Right renal cortex interstitium (tissue), 3 donors: Measurements from ENCODE around the gene ZNF750. TPM values are rescaled to one million over a fixed set of nuclear protein-coding genes. Genes with fewer than 3 reads are reported as not detected.
A peak's percentile ranks its signal among the peaks of the same experiment; 100 is the strongest.
"Not testable (repeated sequence)": the region's sequence is repeated elsewhere in the genome, so short reads cannot be mapped to it uniquely, and the experiment has no call there.

Experiments
- DNase-seq, 3 donors: peaks; one replicate each; pipeline ENCODE4 v3.0.0-alpha.2; 2013; ENCODE audit warnings: low read depth in 3 of 3, low spot score in 2 of 3
- polyA plus RNA-seq, 3 donors: library from polyadenylated mRNA; unstranded; fragments of 120-200 nt; gene quantifications; one replicate each; pipeline ENCODE4 v1.2.1, GENCODE V29; 2013; ENCODE audit not compliant: insufficient read length in 3 of 3

ZNF750 gene
- polyA plus RNA-seq, 3 donors: 1.2 to 1.8 (median 1.6) TPM

DNA sequence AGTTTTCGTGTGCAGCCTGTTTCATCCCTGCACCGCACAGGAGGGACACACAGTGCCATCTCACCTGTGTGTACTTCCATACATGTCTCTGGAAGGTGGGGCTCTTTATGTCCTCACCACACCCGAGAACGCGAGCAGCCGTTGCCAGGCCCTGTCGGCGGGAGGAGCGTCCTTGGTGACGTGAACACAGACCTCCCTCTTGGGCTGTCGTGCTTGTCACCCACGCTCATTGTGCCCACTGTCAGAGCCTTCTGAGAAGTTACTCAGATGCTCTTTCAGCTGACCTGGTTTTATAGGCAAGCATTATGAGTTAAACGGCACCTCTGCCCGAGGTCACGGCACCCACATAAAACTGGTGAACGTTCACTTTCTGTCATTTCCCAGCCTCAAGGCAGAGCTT lies 40.2 kb downstream of the ZNF750 start:
- DNase-seq: no peak

- DNase-seq: no peak
Measured at GRCh38 chr17:82798752-82799151, 41.1 kb downstream of the ZNF750 start.

- DNase-seq: no peak
Measured at GRCh38 chr17:82797061-82797460, 42.8 kb downstream of the ZNF750 start.

DNA sequence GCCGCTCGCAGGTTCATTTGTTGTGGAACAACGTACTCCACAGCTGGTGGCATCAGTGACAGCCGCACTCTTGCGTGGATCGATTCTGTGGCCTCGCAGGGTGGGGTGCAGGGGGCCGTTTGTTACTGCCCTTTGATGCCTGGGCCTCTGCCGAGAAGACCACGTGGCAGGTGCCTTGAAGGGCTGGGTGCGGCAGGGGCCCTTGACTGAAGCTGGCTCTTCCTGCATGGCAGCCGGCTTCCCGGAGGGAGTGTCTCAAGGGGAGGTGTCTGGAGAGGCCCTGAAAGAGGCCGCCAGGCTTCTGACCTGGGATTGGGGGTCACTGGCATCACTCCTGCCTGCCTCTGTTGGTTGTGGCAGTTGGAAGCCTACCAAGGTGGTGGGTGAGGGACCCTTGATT lies 44.2 kb downstream of the ZNF750 start:
- no peak for DNase-seq

DNA sequence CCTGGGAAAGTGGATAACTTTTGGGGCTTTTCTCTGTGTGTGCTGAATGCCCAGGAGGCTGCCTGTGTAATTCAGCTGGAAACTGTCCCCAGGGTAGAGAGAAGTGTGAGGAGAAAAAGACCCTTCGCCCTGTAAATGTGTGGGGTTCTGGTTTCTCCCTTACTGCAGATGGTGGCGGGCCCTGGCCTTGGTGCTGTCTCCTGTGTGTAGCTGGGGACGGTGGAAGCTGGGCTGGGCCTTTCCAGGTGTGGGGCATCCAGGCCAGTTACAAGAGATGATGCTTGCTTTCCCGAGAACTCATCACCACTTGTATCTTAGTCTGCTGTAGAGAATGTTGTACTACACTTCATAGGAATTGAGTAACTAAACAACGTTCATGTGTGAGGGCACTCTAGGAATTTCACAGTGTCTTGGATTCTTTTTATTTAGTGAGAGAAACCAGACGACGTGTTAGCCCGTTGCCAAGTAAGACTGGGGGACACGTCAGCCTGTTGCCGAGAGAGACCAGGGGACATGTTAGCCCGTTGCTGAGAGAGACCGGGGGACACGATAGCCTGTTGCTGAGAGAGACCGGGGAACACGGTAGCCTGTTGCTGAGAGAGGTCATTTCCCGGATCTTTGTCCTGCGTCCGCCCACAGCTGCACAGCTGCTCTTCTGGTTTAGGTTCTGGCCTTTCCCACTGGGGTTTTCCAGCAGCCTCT lies 44.9 kb downstream of the ZNF750 start:
- DNase-seq: no peak

GRCh38 chr17:82793974-82794630 lies 45.7 kb downstream of the ZNF750 start:
- DNase-seq: no peak

GRCh38 chr17:82791532-82791931 lies 48.3 kb downstream of the ZNF750 start:
- DNase-seq: no peak

GRCh38 chr17:82790391-82790790 lies 49.4 kb downstream of the ZNF750 start:
- DNase-seq: no peak

DNA sequence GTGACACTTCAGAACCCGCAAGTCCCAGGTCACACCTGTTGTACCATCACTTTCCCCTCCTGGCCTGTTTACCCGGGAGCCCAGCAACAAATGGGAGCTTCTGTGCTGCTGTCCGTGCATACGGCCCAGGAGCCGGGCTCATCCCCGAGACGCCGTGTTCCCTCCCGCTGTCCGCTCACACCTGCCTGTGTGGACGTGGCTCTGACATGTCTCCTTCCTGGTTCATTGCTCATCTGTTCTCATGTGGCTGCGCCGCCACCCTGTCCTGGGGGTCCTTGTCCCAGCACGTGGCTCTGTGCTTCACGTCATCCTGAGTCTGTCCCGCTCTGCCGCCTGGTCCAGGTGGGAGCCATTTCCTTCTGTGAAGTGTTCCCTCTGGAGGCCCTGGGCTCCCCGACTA lies 50.0 kb downstream of the ZNF750 start:
- DNase-seq: no peak

DNA sequence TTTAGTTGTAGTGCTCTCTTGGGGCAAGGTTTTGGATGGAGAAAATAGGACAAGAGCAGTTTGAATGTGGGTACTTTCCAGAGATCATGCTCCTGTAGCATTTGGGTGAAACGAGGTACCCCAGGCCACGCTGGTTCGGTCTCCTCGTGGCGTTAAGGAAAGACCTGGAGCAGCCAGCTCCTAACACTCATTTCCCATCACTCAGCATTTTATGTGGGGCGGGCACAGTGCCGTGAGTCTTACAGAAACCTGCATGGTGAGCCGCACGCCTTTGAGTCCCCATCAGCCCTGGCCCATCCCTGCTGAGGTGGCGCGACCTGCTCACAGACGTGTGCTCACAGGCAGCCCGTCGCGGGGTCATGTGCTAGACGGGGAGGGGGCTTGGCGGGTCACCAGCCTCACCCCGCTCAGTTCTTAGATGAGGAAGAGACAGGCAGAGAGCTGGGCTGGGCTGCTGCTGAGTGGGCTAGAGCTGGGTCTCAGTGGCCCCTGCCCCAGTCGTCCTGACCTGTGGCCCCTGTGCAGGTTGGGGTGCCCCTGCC lies 50.7 kb downstream of the ZNF750 start:
- no peak for DNase-seq

DNA sequence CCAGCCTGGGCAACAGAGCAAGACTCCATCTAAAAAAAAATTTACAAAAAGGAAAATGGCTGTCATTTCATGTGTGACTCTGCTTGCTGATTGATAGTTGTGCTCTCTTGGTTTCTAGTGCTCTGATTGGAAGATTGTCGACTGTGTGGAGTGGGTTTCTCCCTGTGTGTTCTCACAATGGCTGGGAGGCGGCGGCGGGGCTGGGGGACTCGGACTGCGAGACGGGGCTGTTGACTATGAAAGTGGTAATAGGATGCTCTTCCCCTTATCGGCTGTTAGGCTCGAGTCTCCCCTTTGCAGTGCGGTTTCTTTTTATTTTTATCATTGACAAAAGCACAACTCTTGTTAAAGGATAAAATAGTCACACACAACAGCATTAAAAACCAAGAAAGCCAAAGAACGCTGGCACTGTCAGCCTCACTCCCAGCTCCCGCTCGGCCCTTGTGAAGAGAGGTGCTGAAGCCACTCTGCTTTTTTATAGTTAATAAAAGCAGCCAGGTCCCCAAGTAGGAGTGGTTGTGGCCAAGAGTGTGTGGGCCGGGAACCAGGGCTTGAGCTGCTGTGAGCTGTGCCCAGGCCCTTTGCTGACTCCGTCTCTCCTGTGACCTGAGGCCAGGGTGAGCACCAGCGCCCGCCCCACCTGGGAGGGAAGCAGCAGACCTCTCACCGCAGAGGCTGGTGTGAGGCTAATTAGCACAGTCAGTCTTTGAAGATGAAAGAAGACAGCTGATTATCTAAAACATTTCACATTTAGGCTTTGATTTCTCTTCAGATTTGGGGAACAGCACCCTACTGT lies 51.4 kb downstream of the ZNF750 start:
- no peak for DNase-seq

- DNase-seq: no peak
Measured at GRCh38 chr17:82787081-82787848, 52.6 kb downstream of the ZNF750 start.

- DNase-seq: no peak
Measured at GRCh38 chr17:82786427-82786826, 53.4 kb downstream of the ZNF750 start.

- DNase-seq: not testable (repeated sequence)
Measured at GRCh38 chr17:82785581-82785980, 54.2 kb downstream of the ZNF750 start.

- no peak for DNase-seq
Measured at GRCh38 chr17:82783498-82783897, 56.3 kb downstream of the ZNF750 start.

- DNase-seq: no peak
Measured at GRCh38 chr17:82782657-82783207, 57.1 kb downstream of the ZNF750 start.

GRCh38 chr17:82781894-82782274 lies 57.9 kb downstream of the ZNF750 start:
- peak; percentile 62 to 72 (median 72) for DNase-seq

DNA sequence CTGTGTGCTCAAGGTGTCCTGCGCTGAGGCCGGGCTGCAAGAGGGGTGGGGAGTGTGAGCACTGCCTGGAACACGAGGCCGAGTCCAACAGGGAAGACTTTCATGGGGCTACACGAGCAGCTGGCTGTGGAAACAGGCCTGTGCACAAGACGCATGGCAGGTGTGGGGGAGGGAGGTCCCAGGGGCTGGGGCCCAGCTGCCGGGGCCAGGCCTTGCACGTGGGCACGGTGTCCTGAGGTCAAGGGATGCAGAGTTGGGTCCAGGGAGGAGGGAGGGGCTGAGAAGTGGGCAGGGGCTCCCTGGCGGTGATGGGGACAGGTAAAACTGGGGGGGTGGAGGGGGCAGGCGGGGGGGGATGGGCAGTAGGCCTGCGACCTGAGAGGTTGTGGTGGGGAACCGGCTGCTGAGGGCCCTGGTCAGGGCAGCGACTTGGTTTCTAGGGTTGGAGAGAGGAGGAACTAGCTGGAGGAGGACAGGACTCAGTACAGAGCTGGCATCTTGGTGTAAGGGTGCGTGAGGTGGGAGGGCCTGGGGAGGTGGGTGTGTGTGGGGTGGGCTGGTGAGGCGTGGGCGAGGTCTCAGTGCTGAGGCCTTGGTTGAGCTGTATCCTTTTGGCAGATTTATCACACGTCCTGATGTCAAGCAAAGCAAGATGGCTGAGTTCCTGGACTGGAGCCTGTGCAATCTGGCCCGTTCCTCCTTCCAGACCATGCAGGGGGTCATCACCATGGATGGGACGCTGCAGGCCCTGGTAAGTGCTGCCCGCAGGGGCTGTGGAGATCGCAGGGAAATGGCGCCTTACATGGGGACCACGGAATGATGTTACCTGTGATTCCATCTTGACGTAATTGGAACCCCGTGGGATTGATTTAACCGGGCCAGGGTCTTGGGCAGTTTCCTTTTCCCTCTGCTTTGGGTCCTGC lies 58.6 kb downstream of the ZNF750 start:
- no peak for DNase-seq

DNA sequence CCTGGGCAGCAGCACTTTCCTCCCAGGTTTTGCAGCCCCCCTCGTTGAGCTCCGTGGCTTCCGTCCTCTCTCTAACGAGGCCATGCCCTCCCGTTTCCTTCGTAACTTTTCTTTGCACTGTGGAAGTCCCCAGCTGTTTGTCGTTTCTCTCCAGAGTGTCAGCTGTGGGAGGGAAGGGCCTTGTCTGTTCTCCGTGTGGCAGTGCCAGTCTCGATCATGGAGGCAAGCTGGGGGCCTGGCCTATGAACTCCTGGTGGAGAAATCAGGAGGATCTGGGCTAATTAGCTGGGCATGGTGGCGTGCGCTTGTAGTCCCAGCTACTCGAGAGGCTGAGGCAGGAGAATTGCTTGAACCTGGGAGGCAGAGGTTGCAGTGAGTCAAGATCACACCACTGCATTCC lies 59.6 kb downstream of the ZNF750 start:
- no peak for DNase-seq
